Upper lobe of right lung (tissue), 1 donor: ENCODE data around the gene LRRK1. TPM values are rescaled to one million over a fixed set of nuclear protein-coding genes. Genes with fewer than 3 reads are reported as not detected.

Experiments
- ATAC-seq: fragments of 200-7000 bp; cut with Tn5 transposase; one replicate; pipeline ENCODE4 v1.9.1; 2020; ENCODE audit warnings: mild to moderate bottlenecking, moderate library complexity
- DNase-seq: peaks from one replicate; pipeline ENCODE4 v3.0.0-alpha.2; 2020
- H3K27ac ChIP-seq: fragments of 200-600 bp; one replicate; pipeline ENCODE4 v1.8.0; 2022
- H3K27me3 ChIP-seq: fragments of 200-600 bp; one replicate; pipeline ENCODE4 v1.8.0; 2022; ENCODE audit warnings: mild to moderate bottlenecking
- H3K36me3 ChIP-seq: fragments of 200-600 bp; one replicate; pipeline ENCODE4 v1.8.0; 2022
- H3K4me1 ChIP-seq: fragments of 200-600 bp; one replicate; pipeline ENCODE4 v1.8.0; 2022
- H3K4me3 ChIP-seq: fragments of 200-600 bp; one replicate; pipeline ENCODE4 v1.8.0; 2022; ENCODE audit warnings: mild to moderate bottlenecking
- H3K9me3 ChIP-seq: fragments of 200-600 bp; one replicate; pipeline ENCODE4 v1.8.0; 2022
- CTCF ChIP-seq: fragments of 200-600 bp; IDR thresholded peaks from one replicate; pipeline ENCODE4 v1.8.0; 2022; ENCODE audit warnings: antibody characterized with exemption
- intact Hi-C: fragments of 100-400 bp; cut with DNase I; formaldehyde crosslinking; loops from one replicate; pipeline ENCODE4 v1.11.0; 2022
- total RNA-seq: library from RNA; stranded (reverse); fragmentation: NEBNext Ultra II Directional; extraction: Animal tissue kit (Norgen Biotek cat#: 25700); gene quantifications from one replicate; pipeline ENCODE4 v1.2.1, GENCODE V29; 2021
- donor health status: DM: no; HTN: yes; CAD: no; lungs with severe emphysema.

LRRK1 gene
- total RNA-seq, 1 donor from 2014 or later: 22.6 TPM

- H3K4me1 ChIP-seq: no peaks in the 10 kb centered on the region
- intact Hi-C loops: no loop called here
- no peaks in the 10 kb centered on the region for H3K27me3 ChIP-seq
- no peak overlapping the region for H3K4me3 ChIP-seq
- no peaks in the 10 kb centered on the region for H3K9me3 ChIP-seq
- peaks cover 61% of the 10 kb centered on the region for H3K36me3 ChIP-seq
- ATAC-seq (no peak), DNase-seq (peak; percentile 55)
- no peak for TF ChIP-seq CTCF
- no peak overlapping the region for H3K27ac ChIP-seq
Measured at GRCh38 chr15:101051291-101052030, 132.3 kb downstream of the LRRK1 start.

GRCh38 chr15:101052031-101052620 lies 133.0 kb downstream of the LRRK1 start:
- no peak for TF ChIP-seq CTCF
- Histone ChIP-seq H3K36me3 (peaks cover 66% of the 10 kb centered on the region), H3K27ac (no peak overlapping the region), H3K4me1 (no peaks in the 10 kb centered on the region), H3K4me3 (no peak overlapping the region), H3K9me3 (no peaks in the 10 kb centered on the region), H3K27me3 (no peaks in the 10 kb centered on the region)
- intact Hi-C loops: no loop called here
- no peak for DNase-seq
- ATAC-seq: no peak

GRCh38 chr15:101052681-101053121 lies 133.5 kb downstream of the LRRK1 start:
- no peak overlapping the region for H3K27ac ChIP-seq
- H3K27me3 ChIP-seq: no peaks in the 10 kb centered on the region
- H3K9me3 ChIP-seq: no peaks in the 10 kb centered on the region
- intact Hi-C loops: no loop called here
- DNase-seq (peak; percentile 36), ATAC-seq (no peak)
- no peaks in the 10 kb centered on the region for H3K4me1 ChIP-seq
- H3K4me3 ChIP-seq: no peak overlapping the region
- peaks cover 71% of the 10 kb centered on the region for H3K36me3 ChIP-seq
- no peak for TF ChIP-seq CTCF

GRCh38 chr15:101053261-101053660 lies 134.1 kb downstream of the LRRK1 start:
- TF ChIP-seq CTCF: no peak
- Histone ChIP-seq H3K4me1 (no peaks in the 10 kb centered on the region), H3K9me3 (no peaks in the 10 kb centered on the region), H3K4me3 (no peak overlapping the region), H3K27ac (no peak overlapping the region), H3K36me3 (peaks cover 77% of the 10 kb centered on the region), H3K27me3 (no peaks in the 10 kb centered on the region)
- ATAC-seq (no peak), DNase-seq (peak; percentile 60)
- intact Hi-C loops: no loop called here

GRCh38 chr15:101054116-101054515 lies 135.0 kb downstream of the LRRK1 start:
- no peaks in the 10 kb centered on the region for H3K4me1 ChIP-seq
- H3K9me3 ChIP-seq: no peaks in the 10 kb centered on the region
- ATAC-seq: no peak
- no peak for DNase-seq
- H3K4me3 ChIP-seq: no peak overlapping the region
- intact Hi-C loops: no loop called here
- H3K27ac ChIP-seq: no peak overlapping the region
- H3K36me3 ChIP-seq: peaks cover 75% of the 10 kb centered on the region
- H3K27me3 ChIP-seq: no peaks in the 10 kb centered on the region
- TF ChIP-seq CTCF: no peak
